PC-3 (cell line): ENCODE results near the gene TENM4. TPM values are rescaled to one million over a fixed set of nuclear protein-coding genes. Genes with fewer than 3 reads are reported as not detected.

ENCODE experiments used
- ATAC-seq: fragments of 200-7000 bp; cut with Tn5 transposase; 2 replicates; pipeline ENCODE4 v1.9.1; 2020; ENCODE audit warnings: mild to moderate bottlenecking, moderate library complexity
- BruUV-seq: library from RNA; stranded (reverse); fragments of 400-500 nt; replicated peaks from 2 replicates; lab custom pipeline; 2021; lab: Mats Ljungman, UMichigan
- CTCF ChIA-PET: fragments of 300-600 bp; sonication (Branson Sonifier 250); formaldehyde crosslinking; loops from one replicate; lab custom pipeline; 2022; ENCODE audit warnings: antibody characterized with exemption; lab: Charles Lee
- POLR2A ChIA-PET: fragments of 300-600 bp; sonication (Branson Sonifier 250); formaldehyde crosslinking; loops from one replicate; lab custom pipeline; 2022; ENCODE audit warnings: antibody characterized with exemption; ENCODE audit not compliant: unreplicated experiment; lab: Charles Lee
- DNase-seq: peaks from one replicate; pipeline ENCODE4 v3.0.0-alpha.2; 2015
- H2AFZ ChIP-seq: fragments of 300-600 bp; sonication (generic); 2 replicates; pipeline ENCODE4 v1.6.0; 2016; ENCODE audit warnings: antibody characterized with exemption, low read length
- H3F3A ChIP-seq: fragments of 300-600 bp; sonication (generic); one replicate; pipeline ENCODE4 v1.6.0; 2017; ENCODE audit warnings: antibody characterized with exemption, low read length, control low read depth, mild to moderate bottlenecking; ENCODE audit not compliant: unreplicated experiment
- H3K27ac ChIP-seq: fragments of 300-600 bp; sonication (generic); 2 replicates; pipeline ENCODE4 v1.5.1; 2016; ENCODE audit warnings: mild to moderate bottlenecking, low read length
- H3K27me3 ChIP-seq: fragments of 300-600 bp; sonication (generic); 2 replicates; pipeline ENCODE4 v1.6.1; 2016; ENCODE audit warnings: low read length, mixed read lengths
- H3K36me3 ChIP-seq: fragments of 300-600 bp; sonication (generic); 2 replicates; pipeline ENCODE4 v1.6.1; 2016; ENCODE audit warnings: low read depth, mixed run types, low read length, mixed read lengths
- H3K4me1 ChIP-seq: fragments of 300-600 bp; sonication (generic); 2 replicates; pipeline ENCODE4 v1.5.1; 2016; ENCODE audit warnings: low read length; ENCODE audit not compliant: insufficient read depth
- H3K4me2 ChIP-seq: fragments of 300-600 bp; sonication (generic); 2 replicates; pipeline ENCODE4 v1.6.0; 2016; ENCODE audit warnings: low read length
- H3K4me3 ChIP-seq: fragments of 300-600 bp; sonication (generic); 2 replicates; pipeline ENCODE4 v1.5.1; 2016; ENCODE audit warnings: mild to moderate bottlenecking, low read length, mixed read lengths
- H3K79me2 ChIP-seq: fragments of 300-600 bp; sonication (generic); 2 replicates; pipeline ENCODE4 v1.6.1; 2017; ENCODE audit warnings: low read length, mixed read lengths
- H3K9ac ChIP-seq: fragments of 300-600 bp; sonication (generic); 2 replicates; pipeline ENCODE4 v1.6.0; 2016; ENCODE audit warnings: mild to moderate bottlenecking, low read length
- H3K9me2 ChIP-seq: fragments of 300-600 bp; sonication (generic); replicated peaks from 2 replicates; pipeline ENCODE4 v1.6.1; 2016; ENCODE audit warnings: mixed run types, low read length, mixed read lengths
- H3K9me3 ChIP-seq: fragments of 300-600 bp; sonication (generic); 2 replicates; pipeline ENCODE4 v1.6.1; 2016; ENCODE audit warnings: low read length, mixed read lengths
- H4K20me1 ChIP-seq: fragments of 300-600 bp; sonication (generic); 2 replicates; pipeline ENCODE4 v1.6.1; 2016; ENCODE audit warnings: low read length, mixed read lengths
- EZH2 ChIP-seq: fragments of 300-600 bp; sonication (generic); IDR thresholded peaks from one replicate; pipeline ENCODE4 v1.6.1; 2017; ENCODE audit warnings: antibody characterized with exemption, mild to moderate bottlenecking, low read length; ENCODE audit not compliant: unreplicated experiment
- EZH2phosphoT487 ChIP-seq: fragments of 300-600 bp; sonication (generic); IDR thresholded peaks from 2 replicates; pipeline ENCODE4 v1.6.1; 2018; ENCODE audit warnings: mild to moderate bottlenecking, antibody characterized with exemption, low read length, borderline replicate concordance
- intact Hi-C: fragments of 100-400 bp; cut with micrococcal nuclease; formaldehyde crosslinking; loops from 2 replicates; pipeline ENCODE4 v1.9.0; 2023
- total RNA-seq: library from RNA; depleted of rRNA; stranded (reverse); fragments of >200 nt; gene quantifications from 2 replicates; pipeline ENCODE4 v1.2.3, GENCODE V29; 2014
- TF ChIP-seq, protein P1 (sequence below): fragments of 300-600 bp; sonication (generic); conservative IDR thresholded peaks from 2 replicates; pipeline ENCODE4 v1.5.1; 2017; ENCODE audit warnings: antibody characterized with exemption, low read depth, mild to moderate bottlenecking, low read length

The TENM4 gene
- total RNA-seq, 1 experiment from 2014 or later: 19.7 TPM

DNA sequence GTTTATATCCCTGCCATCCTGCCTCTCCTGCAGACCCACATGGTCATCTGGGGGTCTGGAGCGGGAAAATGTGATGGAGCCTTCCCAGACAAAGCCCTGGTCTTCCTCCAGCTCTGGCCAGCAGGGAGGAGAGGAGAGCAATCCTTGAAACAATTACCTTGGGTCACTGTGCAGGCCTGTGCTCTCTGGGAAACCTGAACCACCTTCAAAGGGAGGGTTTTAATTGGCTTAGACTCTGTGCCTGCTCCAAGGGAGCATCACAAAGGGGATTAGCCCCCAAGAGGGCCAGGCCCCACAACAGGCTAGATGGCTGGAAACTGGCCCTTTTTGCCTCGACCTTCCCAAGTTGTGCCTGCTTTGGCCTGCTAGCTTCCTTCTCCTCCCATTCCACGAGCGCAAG, 351.9 kb downstream of the TENM4 start:
- CTCF ChIA-PET: no interaction called here
- TF ChIP-seq EZH2phosphoT487 (no peak), EZH2 (no peak)
- TF ChIP-seq, protein P1, sequence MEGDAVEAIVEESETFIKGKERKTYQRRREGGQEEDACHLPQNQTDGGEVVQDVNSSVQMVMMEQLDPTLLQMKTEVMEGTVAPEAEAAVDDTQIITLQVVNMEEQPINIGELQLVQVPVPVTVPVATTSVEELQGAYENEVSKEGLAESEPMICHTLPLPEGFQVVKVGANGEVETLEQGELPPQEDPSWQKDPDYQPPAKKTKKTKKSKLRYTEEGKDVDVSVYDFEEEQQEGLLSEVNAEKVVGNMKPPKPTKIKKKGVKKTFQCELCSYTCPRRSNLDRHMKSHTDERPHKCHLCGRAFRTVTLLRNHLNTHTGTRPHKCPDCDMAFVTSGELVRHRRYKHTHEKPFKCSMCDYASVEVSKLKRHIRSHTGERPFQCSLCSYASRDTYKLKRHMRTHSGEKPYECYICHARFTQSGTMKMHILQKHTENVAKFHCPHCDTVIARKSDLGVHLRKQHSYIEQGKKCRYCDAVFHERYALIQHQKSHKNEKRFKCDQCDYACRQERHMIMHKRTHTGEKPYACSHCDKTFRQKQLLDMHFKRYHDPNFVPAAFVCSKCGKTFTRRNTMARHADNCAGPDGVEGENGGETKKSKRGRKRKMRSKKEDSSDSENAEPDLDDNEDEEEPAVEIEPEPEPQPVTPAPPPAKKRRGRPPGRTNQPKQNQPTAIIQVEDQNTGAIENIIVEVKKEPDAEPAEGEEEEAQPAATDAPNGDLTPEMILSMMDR: no peak
- POLR2A ChIA-PET: no interaction called here

DNA sequence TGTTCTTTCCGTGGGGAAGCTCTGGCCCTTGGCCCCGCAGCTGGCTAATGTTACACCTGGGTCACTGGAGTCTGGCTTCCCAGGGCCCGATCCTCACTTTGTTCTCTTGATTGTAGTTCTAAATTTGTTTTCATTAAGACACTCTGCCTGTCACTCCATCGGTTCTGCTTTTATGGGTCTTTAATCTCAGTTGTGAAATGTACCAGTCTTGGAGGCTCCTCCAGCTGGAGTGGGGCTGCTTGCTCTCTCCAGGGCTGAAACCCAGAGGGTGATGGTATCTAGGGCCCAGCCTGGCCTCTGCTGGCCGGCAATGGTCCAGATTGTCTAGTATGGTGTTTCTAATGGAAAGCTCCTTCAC, 352.9 kb downstream of the TENM4 start:
- no TSS peak for BruUV-seq
- no peaks in the 10 kb centered on the region for H3F3A ChIP-seq
- no peaks in the 10 kb centered on the region for H4K20me1 ChIP-seq
- no peak overlapping the region for H2AFZ ChIP-seq
- H3K79me2 ChIP-seq: no peaks in the 10 kb centered on the region
- no peak for DNase-seq
- no peaks in the 10 kb centered on the region for H3K9me3 ChIP-seq
- TF ChIP-seq, protein P1: no peak
- no peak for TF ChIP-seq EZH2phosphoT487
- no peak for TF ChIP-seq EZH2
- peaks cover 38% of the 10 kb centered on the region for H3K4me1 ChIP-seq
- no peak overlapping the region for H3K4me3 ChIP-seq
- intact Hi-C loops: no loop called here
- H3K4me2 ChIP-seq: no peak overlapping the region
- H3K9ac ChIP-seq: no peak overlapping the region
- no peak for ATAC-seq
- no peaks in the 10 kb centered on the region for H3K9me2 ChIP-seq
- no peak overlapping the region for H3K27ac ChIP-seq
- no peaks in the 10 kb centered on the region for H3K27me3 ChIP-seq
- ChIA-PET POLR2A (no interaction called here), CTCF (no interaction called here)
- H3K36me3 ChIP-seq: no peaks in the 10 kb centered on the region

More for the DNA sequence above, 351.9 kb downstream of the TENM4 start:
- no peak overlapping the region for H3K4me2 ChIP-seq
- no peaks in the 10 kb centered on the region for H3K27me3 ChIP-seq
- no peak overlapping the region for H3K27ac ChIP-seq
- H3K36me3 ChIP-seq: no peaks in the 10 kb centered on the region
- ATAC-seq (no peak), DNase-seq (no peak)
- no peaks in the 10 kb centered on the region for H3K9me3 ChIP-seq
- H3K79me2 ChIP-seq: no peaks in the 10 kb centered on the region
- no peak overlapping the region for H2AFZ ChIP-seq
- no peaks in the 10 kb centered on the region for H3K9me2 ChIP-seq
- BruUV-seq: no TSS peak
- no peak overlapping the region for H3K9ac ChIP-seq
- intact Hi-C loops: no loop called here
- no peak overlapping the region for H3K4me3 ChIP-seq
- no peaks in the 10 kb centered on the region for H3F3A ChIP-seq
- no peaks in the 10 kb centered on the region for H4K20me1 ChIP-seq
- peaks cover 39% of the 10 kb centered on the region for H3K4me1 ChIP-seq

DNA sequence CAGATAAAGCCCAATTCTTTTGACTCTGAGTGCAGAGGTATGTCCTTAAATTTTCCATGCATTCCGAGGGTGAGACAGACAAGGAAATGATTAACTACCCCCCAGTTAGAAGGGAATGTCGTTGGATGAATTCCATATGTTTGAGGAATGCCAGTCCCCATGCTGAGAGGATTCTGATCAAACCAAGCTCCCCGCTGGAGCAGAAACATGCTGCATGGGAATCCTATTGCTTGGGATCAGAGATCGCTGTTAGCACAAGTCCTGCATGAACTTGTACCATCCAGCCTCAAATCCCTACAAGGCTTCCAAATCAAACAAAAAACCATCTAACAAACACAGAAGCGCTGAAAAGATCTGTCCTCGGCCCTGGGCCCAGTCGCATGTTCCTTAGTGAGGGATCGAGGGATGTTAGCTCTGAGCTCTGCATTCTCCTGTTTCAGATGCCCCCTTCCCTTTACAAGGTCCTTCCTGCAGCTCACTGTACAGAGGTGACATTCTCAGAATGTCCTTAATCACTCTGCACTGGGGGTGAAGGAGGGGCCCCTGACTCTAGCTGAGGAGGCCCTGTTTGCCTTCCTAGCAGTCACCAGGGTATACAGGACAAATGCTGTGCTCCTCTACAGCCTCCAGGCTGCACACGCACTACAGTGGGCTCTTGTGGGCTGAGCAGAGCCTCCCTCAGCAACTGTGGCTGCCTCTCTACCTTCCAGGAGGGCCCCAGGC, 353.4 kb downstream of the TENM4 start:
- Histone ChIP-seq H3K9ac (no peak overlapping the region), H3K4me3 (no peak overlapping the region), H3K9me3 (no peaks in the 10 kb centered on the region), H3K4me2 (peak overlapping the region; percentile 23; the same call in 1 of the 2 replicates), H3K4me1 (peaks cover 33% of the 10 kb centered on the region), H3K9me2 (no peaks in the 10 kb centered on the region), H4K20me1 (no peaks in the 10 kb centered on the region), H3K27ac (no peak overlapping the region), H3K27me3 (no peaks in the 10 kb centered on the region), H3F3A (no peaks in the 10 kb centered on the region), H2AFZ (no peak overlapping the region; the same call in 1 of the 2 replicates), H3K79me2 (no peaks in the 10 kb centered on the region), H3K36me3 (no peaks in the 10 kb centered on the region)
- DNase-seq: peak; percentile 69
- BruUV-seq: no TSS peak
- peak; percentile 56 for ATAC-seq
- CTCF ChIA-PET: no interaction called here
- intact Hi-C loops: no loop called here
- POLR2A ChIA-PET: interaction anchor here (0.5 kb wide), 1 partner anchor 34 kb away, joined by 4 read pairs; no protein-coding TSS in a partner anchor
- TF ChIP-seq EZH2: no peak
- TF ChIP-seq EZH2phosphoT487: no peak
- TF ChIP-seq, protein P1: no peak
